ENCODE data around the gene OSBPL3.

The OSBPL3 gene

GRCh38 chr7:24926623-24927524, 53.1 kb downstream of the OSBPL3 start:
- Mint-ChIP-seq H3K27ac (no peak overlapping the region), H3K4me1 (ENCODE audit: low read depth) (peaks cover 29% of the 10 kb centered on the region), H3K4me3 (no peak overlapping the region), H3K9me3 (no peaks in the 10 kb centered on the region), H3K27me3 (no peaks in the 10 kb centered on the region), H3K36me3 (ENCODE audit: low read depth) (peaks cover 36% of the 10 kb centered on the region)

- Mint-ChIP-seq H3K27ac (peak overlapping the region; percentile 49), H3K4me1 (ENCODE audit: low read depth) (peaks cover 12% of the 10 kb centered on the region), H3K4me3 (peak overlapping the region; percentile 3), H3K9me3 (no peaks in the 10 kb centered on the region), H3K27me3 (no peaks in the 10 kb centered on the region), H3K36me3 (ENCODE audit: low read depth) (peaks cover 13% of the 10 kb centered on the region)
Measured at GRCh38 chr7:24924375-24924774, 55.6 kb downstream of the OSBPL3 start.

DNA sequence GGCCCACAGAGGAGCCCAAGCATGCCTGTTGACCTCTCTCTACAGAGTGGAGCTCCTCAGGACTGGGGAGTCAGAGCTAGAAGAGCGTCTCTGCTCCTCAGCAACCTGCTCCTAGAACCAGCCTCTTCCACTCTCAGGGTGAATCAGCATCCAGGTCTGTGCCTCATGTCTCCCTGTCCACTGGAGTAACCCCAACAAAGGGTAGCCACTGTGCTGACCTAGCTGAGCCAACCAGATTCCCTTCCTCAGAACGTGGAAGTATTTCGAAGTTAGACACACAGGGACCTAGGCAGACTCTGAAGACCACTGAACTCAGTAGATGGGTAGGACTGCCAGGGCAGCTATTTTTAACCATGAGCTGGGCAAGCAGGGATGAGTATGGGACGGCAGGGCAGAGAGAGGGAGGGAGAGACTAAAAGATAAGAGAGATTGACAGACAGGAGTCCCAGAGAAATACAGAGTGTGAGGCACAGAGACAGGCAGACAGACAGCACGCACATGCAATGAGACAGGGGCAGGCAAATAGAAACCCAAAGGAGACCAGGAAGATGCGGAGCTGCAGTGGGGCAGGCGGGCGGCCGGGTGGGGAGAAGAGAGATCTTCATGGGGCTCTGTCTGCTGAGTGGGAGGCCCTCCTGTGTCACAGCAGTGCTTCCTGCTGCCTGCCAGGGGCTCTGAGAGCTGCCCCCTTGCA, 56.7 kb downstream of the OSBPL3 start:
- Mint-ChIP-seq H3K27me3 (no peaks in the 10 kb centered on the region), H3K9me3 (no peaks in the 10 kb centered on the region), H3K36me3 (ENCODE audit: low read depth) (peaks cover 4% of the 10 kb centered on the region), H3K4me3 (peak overlapping the region; percentile 7), H3K4me1 (ENCODE audit: low read depth) (peaks cover 5% of the 10 kb centered on the region), H3K27ac (peak overlapping the region; percentile 89)

- Mint-ChIP-seq H3K9me3 (no peaks in the 10 kb centered on the region), H3K27ac (peak overlapping the region; percentile 89), H3K27me3 (no peaks in the 10 kb centered on the region), H3K4me1 (ENCODE audit: low read depth) (peaks cover under 1% of the 10 kb centered on the region), H3K36me3 (ENCODE audit: low read depth) (no peaks in the 10 kb centered on the region), H3K4me3 (peak overlapping the region; percentile 3)
Measured at GRCh38 chr7:24922099-24922773, 57.7 kb downstream of the OSBPL3 start.

- Mint-ChIP-seq H3K4me3 (peak overlapping the region; percentile 54), H3K4me1 (ENCODE audit: low read depth) (no peaks in the 10 kb centered on the region)
Measured at GRCh38 chr7:24921362-24921679, 58.7 kb downstream of the OSBPL3 start.

GRCh38 chr7:24920451-24921361, 59.3 kb downstream of the OSBPL3 start:
- H3K4me1 Mint-ChIP-seq (ENCODE audit: low read depth): no peaks in the 10 kb centered on the region
- H3K9me3 Mint-ChIP-seq: no peaks in the 10 kb centered on the region
- peak overlapping the region; percentile 89 for H3K27ac Mint-ChIP-seq
- H3K36me3 Mint-ChIP-seq (ENCODE audit: low read depth): peaks cover 11% of the 10 kb centered on the region
- peak overlapping the region; percentile 54 for H3K4me3 Mint-ChIP-seq
- H3K27me3 Mint-ChIP-seq: no peaks in the 10 kb centered on the region

More at GRCh38 chr7:24921362-24921679, 58.7 kb downstream of the OSBPL3 start:
- H3K36me3 Mint-ChIP-seq (ENCODE audit: low read depth): peaks cover 7% of the 10 kb centered on the region
- no peaks in the 10 kb centered on the region for H3K27me3 Mint-ChIP-seq
- H3K9me3 Mint-ChIP-seq: no peaks in the 10 kb centered on the region
- H3K27ac Mint-ChIP-seq: peak overlapping the region; percentile 89

GRCh38 chr7:24917510-24918239, 62.3 kb downstream of the OSBPL3 start:
- Mint-ChIP-seq H3K27me3 (no peaks in the 10 kb centered on the region), H3K9me3 (no peaks in the 10 kb centered on the region), H3K4me1 (ENCODE audit: low read depth) (no peaks in the 10 kb centered on the region), H3K36me3 (ENCODE audit: low read depth) (peaks cover 29% of the 10 kb centered on the region), H3K4me3 (peak overlapping the region; percentile 14), H3K27ac (peak overlapping the region; percentile 80)

DNA sequence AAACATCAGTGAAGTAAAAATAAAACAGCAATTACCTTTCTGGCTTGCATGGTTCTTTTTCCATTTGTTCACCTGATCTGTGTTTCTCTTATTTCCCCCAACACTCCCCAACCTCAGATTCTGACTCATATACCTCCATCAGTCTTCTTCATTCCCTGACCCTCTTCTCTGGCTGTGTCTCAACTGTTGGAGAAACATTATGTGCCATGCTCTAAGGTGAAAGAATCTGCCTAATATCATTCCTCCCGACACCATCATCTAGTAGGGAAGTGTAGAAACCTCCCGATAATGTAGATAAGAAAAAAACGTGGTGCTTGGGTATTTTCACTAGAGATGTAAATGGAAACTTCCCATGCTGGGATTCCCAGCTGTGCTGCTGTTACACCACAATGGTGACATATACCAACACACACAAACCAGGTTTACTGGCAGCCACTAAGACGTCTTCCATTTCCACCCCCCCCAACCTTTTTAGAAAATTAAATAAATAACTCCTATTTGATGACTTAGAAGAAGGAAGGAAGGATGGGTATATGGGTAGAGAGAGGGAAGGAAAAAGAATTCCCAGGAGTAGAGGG, 63.4 kb downstream of the OSBPL3 start:
- H3K4me1 Mint-ChIP-seq (ENCODE audit: low read depth): no peaks in the 10 kb centered on the region
- peak overlapping the region; percentile 43 for H3K4me3 Mint-ChIP-seq

GRCh38 chr7:24914465-24914859, 65.5 kb downstream of the OSBPL3 start:
- Mint-ChIP-seq H3K27ac (peak overlapping the region; percentile 85), H3K4me1 (ENCODE audit: low read depth) (no peaks in the 10 kb centered on the region), H3K9me3 (no peaks in the 10 kb centered on the region), H3K4me3 (peak overlapping the region; percentile 33), H3K27me3 (no peaks in the 10 kb centered on the region), H3K36me3 (ENCODE audit: low read depth) (peaks cover 33% of the 10 kb centered on the region)

More for the DNA sequence above, 63.4 kb downstream of the OSBPL3 start:
- Mint-ChIP-seq H3K9me3 (no peaks in the 10 kb centered on the region), H3K27ac (peak overlapping the region; percentile 85), H3K36me3 (ENCODE audit: low read depth) (peaks cover 29% of the 10 kb centered on the region), H3K27me3 (no peaks in the 10 kb centered on the region)

GRCh38 chr7:24913801-24914464, 66.0 kb downstream of the OSBPL3 start:
- H3K4me1 Mint-ChIP-seq (ENCODE audit: low read depth): no peaks in the 10 kb centered on the region
- peaks cover 33% of the 10 kb centered on the region for H3K36me3 Mint-ChIP-seq (ENCODE audit: low read depth)
- H3K27ac Mint-ChIP-seq: peak overlapping the region; percentile 61
- H3K27me3 Mint-ChIP-seq: no peaks in the 10 kb centered on the region
- H3K4me3 Mint-ChIP-seq: peak overlapping the region; percentile 10
- no peaks in the 10 kb centered on the region for H3K9me3 Mint-ChIP-seq

GRCh38 chr7:24912874-24913514, 67.0 kb downstream of the OSBPL3 start:
- H3K36me3 Mint-ChIP-seq (ENCODE audit: low read depth): peaks cover 33% of the 10 kb centered on the region
- no peaks in the 10 kb centered on the region for H3K27me3 Mint-ChIP-seq
- peak overlapping the region; percentile 24 for H3K4me3 Mint-ChIP-seq
- peak overlapping the region; percentile 53 for H3K27ac Mint-ChIP-seq
- no peaks in the 10 kb centered on the region for H3K4me1 Mint-ChIP-seq (ENCODE audit: low read depth)
- H3K9me3 Mint-ChIP-seq: no peaks in the 10 kb centered on the region

- H3K4me1 Mint-ChIP-seq (ENCODE audit: low read depth): no peaks in the 10 kb centered on the region
- H3K36me3 Mint-ChIP-seq (ENCODE audit: low read depth): peaks cover 33% of the 10 kb centered on the region
- no peaks in the 10 kb centered on the region for H3K9me3 Mint-ChIP-seq
- H3K27me3 Mint-ChIP-seq: no peaks in the 10 kb centered on the region
- H3K27ac Mint-ChIP-seq: peak overlapping the region; percentile 53
- H3K4me3 Mint-ChIP-seq: peak overlapping the region; percentile 24
Measured at GRCh38 chr7:24912424-24912823, 67.6 kb downstream of the OSBPL3 start.

DNA sequence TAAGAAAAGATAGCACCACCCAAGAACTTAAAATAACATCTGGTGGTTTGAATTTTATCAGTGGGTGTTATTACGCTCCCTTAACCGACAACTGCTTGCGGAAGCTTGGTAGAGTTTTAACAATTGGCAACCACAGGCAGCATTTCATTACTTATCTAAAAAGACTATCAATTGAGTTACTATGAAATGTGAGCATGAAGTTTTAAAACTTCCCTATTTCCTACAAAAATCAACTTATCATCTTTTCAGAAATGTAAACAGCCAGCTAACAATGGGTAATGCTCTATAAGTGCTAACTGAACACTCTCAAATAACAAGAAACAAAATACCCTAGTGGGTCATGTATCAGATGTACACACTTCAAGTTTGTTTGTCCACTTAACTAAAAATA, 68.8 kb downstream of the OSBPL3 start:
- H3K27me3 Mint-ChIP-seq: no peaks in the 10 kb centered on the region
- no peaks in the 10 kb centered on the region for H3K9me3 Mint-ChIP-seq
- H3K27ac Mint-ChIP-seq: no peak overlapping the region
- no peaks in the 10 kb centered on the region for H3K4me1 Mint-ChIP-seq (ENCODE audit: low read depth)
- peaks cover 25% of the 10 kb centered on the region for H3K36me3 Mint-ChIP-seq (ENCODE audit: low read depth)
- H3K4me3 Mint-ChIP-seq: peak overlapping the region; percentile 73
